HG03342 (cell line): ENCODE results near the gene PCED1A.

Experiments
- ATAC-seq: cut with Tn5 transposase; IDR thresholded peaks from one replicate; pipeline ENCODE4 v1.9.1; 2021; ENCODE audit warnings: mild to moderate bottlenecking, moderate library complexity; ENCODE audit not compliant: unreplicated experiment

PCED1A gene, protein sequence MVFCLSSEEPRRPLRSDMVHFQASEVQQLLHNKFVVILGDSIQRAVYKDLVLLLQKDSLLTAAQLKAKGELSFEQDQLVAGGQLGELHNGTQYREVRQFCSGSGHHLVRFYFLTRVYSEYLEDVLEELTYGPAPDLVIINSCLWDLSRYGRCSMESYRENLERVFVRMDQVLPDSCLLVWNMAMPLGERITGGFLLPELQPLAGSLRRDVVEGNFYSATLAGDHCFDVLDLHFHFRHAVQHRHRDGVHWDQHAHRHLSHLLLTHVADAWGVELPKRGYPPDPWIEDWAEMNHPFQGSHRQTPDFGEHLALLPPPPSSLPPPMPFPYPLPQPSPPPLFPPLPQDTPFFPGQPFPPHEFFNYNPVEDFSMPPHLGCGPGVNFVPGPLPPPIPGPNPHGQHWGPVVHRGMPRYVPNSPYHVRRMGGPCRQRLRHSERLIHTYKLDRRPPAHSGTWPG

DNA sequence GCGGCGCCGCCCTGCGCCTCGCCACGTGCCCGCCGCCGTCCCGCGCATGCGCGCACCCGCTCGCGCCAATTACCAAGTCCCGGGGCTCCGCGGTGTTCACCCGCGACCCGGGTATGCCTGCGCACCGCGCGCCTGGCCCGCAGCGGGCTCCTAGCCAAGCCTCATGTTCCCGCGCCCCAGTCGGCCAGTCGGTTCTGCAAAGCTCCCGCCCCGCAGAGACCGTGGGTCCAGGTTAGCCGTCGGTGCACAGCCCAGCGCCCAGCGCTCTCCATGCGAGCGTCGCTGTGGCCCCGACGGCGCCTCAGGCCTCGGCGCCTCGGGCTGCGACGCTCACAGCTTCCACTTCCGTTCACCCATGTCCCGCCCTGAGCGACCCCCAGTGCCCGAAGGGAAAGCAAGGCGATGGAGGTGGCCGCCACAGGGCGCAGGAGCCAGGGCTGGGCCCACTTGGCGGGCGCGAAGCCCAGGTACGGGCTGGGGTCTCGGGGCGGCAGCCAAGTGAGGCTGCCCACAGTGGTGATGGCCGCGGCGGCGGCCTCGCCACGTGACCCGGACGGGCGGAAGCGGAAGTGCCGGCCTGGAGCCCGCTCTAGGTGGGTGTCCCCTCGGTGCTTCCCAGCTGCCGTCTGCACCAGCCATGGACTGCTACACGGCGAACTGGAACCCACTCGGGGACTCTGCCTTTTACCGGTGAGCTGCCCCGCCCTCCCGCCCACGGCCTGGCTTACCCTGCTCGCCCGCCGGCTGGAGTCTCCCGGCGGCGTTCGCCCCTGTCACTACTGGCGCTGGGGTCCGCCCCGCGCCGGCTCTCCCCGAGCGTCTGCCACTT, at the start of gene PCED1A, which contains the start of gene VPS16:
Gene PCED1A (minus strand): TSS at position 518 of the 829 bp plus-strand sequence. CDS start 743 bp downstream, outside the sequence.
Gene VPS16 (plus strand): TSS at position 608 of the 829 bp plus-strand sequence. CDS start 30 bp downstream, at position 638.
- peak; percentile 92 for ATAC-seq

DNA sequence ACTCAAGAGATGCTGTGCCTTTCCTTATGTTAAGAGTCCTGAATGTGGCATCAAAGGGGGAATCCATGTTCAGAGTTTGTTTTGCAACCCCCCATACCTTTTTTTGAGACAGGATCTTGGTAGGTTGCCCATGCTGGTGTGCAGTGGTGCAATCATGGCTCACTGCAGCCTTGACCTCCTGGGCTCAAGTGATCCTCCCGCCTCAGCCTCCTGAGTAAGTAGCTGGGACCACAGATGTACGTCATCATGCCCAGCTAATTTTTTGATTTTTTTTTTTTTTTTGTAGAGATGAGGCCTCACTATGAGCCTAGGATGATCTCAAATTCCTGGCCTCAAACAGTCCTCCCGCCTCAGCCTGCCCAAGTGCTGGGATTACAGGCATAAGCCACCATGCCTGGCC, 49.3 kb upstream of the PCED1A start:
- no peak for ATAC-seq

DNA sequence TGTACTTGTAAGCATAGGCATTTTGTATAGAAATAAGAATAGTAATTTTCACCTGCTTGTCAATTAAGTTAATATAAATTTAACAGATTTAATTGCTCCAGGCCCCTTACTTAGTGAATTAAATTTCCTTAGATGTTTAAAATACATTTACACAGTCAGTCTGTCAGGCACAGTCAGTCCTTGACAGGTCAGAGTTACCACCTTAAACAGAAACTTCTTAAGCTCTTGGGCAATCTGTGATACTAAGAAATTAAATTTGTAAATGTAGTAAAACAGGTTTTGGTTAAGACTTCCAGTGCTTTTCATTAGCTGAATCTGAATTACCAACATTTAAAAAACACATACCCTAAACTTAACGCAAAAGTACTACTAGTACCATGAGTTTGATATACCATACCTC, 48.8 kb upstream of the PCED1A start:
- ATAC-seq, result no peak

DNA sequence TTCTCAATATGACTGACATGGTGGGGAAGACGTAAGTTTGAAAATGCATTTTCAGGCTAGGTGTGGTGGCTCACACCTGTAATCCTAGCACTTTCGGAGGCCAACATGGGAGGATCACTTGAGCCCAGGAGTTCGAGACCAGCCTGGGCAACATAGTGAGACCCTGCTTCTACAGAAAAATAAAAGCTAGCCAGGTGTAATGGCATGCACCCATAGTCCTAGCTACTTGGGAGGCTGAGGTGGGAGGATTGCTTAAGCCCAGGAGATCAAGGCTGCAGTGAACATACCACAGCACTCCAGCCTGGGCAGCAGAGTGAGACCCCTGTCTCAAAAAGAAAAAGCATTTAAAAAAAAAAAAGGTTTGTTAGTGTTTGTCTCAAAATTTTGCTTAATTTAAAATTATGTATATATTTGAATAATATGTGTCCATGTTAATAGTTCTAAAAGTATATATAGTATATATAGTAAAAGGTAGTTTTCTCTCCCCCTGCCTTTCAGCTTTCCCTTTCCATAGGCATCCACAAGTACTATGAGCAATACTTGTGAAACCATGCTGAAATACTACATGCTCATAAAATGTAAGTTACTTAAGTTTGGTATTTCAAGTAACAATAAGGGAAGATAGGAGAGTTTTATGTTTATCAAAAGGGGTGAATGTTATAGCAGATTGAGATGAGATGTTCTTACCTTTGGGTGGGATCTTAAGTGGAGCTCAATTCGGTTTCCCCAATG, 47.9 kb upstream of the PCED1A start:
- no peak for ATAC-seq

DNA sequence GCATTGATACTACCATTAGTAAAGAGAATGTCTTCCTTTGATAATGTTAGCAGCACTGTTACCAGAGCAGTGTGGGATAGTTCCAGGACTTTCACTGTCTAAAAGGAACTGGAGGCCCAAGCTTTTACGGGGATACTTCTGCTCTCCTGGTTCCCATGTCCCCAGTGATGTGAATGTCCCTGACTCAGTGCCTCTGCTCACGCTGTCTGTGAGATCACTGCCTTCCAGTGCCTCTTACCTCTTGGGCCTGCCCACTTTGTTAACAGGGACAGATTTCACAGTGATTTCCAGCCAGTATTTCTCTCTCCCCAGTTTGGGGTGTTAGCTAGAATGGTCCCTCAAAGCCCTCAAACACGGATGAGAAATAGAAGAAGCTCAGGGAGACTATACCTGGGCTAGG, 47.3 kb upstream of the PCED1A start:
- no peak for ATAC-seq

DNA sequence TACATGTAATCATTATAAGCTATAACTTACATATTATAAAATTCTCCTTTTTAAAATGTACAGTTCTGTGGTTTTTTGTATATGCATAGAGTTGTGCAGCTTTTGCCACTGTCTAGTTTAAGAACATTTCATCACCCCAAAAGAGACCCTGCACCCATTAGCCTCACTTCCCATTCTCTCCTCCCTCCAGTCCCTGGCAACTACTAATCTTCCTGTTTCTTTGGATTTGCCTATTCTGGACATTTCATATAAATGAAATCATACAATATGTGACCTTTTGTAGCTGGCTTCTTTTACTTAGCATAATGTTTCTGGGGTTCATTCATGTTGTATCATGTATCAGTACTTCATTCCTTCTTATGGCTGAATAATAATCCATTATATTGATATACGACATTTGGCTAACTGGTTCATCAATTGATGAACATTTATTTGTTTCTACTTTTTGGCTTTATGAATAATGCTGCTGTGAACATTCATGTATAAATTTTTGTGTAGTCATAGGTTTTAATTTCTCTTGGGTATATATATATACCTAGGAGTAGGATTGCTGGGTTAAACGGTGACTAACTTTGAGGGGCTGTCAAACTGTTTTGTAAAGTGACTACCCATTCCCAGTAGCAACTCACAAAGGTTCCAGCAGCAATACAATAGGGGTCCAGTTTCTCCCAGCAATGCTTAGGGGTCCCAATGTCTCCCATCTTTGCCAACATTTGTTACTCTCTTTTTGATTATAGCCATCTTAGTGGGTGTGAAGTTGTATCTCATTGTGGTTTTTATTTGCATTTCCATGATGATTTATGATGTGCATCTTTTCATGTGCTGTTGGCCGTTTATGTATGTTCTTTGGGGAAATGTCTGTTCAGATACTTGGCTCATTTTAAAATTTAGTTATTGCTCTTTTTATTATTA, 43.5 kb upstream of the PCED1A start:
- ATAC-seq, result no peak

DNA sequence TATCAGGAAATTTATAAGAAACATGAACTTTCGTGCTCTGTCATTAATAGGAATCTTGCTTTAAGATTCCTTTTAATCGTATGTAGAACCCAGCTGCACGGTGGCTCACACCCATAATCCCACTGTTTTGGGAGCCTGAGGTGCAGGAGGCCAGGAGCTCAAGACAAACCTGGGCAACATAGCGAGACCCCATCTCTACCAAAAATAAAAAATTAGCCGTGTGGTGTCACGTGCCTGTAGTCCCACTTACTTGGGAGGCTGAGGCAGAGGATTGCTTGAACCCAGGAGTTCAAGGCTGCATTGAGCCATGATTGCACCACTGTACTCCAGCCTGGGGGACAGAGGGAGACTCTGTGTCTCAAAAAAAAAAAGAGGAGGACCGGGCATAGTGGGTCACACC, 40.2 kb upstream of the PCED1A start:
- no peak for ATAC-seq

DNA sequence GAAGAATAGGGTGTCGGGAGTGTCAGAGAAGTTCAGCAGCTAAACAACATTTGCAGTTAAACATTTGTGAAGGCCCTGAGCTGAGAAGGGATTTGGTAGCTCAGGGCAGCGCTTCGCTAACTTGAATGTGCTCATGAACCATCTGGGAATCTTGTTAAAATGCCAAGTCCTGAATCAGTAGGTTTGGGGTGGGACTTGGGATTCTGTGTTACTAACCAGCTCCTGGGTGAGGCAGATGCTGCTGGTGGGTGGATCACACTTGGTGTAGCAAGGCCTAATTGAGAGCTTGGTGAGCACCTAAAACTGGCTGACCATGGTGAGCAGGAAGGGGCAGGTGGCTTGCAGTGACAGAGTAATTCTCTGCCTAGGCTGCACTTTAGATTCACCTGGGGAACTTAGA, 38.7 kb upstream of the PCED1A start:
- ATAC-seq, result no peak

DNA sequence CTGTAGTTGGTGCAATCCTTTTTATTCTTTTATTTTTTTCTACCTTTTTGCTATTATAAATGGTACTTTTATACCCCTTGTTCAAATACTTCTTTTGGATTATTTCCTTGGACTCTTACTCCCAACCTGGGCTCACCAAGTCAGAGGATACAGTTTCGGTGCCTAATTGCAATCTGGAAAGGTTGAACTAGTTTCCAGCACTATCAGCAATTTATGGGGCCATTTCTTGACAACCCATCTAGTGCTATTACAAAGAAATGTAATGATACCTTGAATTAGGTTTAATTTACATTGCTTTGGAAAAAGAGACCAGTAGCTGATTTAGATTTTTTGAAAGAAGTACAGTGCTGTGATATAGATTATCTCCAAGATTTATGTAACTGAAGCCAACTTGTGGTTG, 38.1 kb upstream of the PCED1A start:
- no peak for ATAC-seq

DNA sequence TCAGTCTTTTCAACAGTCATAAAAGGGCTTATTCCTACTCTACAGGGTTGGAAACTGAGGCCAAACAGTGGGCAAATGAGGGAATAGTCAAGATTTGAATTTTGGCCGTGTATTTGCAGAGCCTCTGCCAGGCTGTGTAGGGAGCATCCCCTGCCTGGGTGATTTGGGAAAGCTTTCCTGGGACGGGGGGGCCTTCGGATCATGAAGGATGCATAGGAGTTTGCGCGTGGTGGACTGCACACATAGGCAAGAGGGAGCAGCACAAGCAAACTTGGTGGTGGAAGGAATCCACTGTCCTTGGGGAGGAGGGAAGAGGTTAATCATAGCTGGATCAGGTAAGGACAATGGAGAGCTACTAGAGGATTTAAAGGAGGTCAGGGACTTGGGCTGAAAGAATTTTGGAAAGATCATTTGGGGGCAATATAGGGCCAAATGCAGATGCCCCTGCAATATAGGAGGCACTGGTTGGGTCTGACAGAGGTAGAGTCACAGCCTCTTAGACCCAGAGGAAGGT, 35.3 kb upstream of the PCED1A start:
- ATAC-seq, result no peak

DNA sequence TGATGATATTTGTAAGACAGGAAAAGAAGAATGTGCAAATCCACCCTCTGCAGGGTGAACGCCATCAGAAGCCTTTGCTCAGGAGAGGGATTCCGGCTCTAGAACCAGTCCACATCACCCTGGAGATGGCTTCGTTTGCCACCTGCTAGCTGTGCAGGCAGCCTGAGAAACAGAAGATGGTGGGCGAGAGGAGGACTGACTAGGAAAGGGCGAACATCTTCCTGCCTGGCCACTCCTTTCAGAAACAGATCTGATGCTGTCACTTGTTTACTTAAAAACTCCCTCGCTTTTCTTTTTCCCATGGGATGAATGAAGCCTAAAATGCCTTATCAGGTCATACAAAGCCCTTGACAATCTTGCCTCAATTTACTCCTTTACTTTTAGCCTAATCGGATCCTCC, 34.0 kb upstream of the PCED1A start:
- ATAC-seq, result no peak

DNA sequence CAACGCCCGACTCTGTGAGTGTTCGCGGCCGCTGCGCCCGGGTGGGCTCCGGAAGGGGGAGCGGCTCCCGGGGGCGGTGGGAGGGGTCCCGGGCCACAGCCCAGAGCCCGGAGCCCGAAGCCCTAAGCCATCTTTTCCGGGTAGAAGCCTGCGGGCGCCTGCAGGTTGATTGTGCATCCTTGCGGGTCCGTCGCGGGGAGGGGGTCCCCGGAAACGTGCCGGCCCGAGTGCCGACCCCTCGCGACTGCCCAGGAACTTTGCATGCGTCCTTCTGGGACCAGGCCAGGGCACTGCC, 33.2 kb upstream of the PCED1A start:
- ATAC-seq, result peak; percentile 36

DNA sequence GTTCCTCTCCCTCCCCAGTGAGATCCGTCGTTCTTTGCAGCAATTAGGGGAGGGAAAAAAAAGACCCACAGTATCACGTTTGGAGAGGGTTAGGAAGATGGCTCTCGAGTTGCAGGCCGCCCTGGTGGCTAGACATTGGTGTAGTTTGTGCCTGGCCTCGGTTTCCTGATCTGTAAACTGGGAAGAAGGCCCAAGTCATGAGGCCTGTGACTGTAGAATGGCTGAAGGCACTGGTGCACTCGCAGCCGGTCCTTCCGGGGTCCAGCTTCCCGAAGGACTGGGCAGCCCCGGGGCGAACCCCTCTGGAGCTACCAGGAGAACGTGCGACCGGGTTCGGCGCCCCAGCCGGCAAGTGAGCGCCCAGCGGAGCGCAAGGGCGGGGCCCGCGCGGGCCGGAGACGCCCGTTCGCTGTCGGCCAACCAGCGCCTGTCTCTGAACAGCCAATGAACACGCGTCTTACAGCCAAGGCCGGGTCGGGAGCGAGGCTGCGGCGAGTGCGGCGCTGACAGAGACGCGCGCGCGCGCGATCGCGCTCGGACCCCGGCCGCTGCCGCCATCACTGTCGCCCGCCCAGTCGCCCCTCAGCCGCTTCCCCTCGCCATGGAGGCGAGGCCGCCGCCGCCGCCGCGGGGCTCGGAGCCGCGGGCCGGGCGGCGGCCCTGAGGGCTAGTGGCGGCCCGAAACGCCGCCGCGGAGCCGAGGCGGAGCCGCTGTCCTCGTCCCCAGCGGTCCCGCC, 32.7 kb upstream of the PCED1A start, which contains the start of gene PTPRA:
Gene PTPRA (plus strand): TSS at position 472 of the 737 bp plus-strand sequence. CDS start 90,797 bp downstream, outside the sequence.
- peak; percentile 91 for ATAC-seq

DNA sequence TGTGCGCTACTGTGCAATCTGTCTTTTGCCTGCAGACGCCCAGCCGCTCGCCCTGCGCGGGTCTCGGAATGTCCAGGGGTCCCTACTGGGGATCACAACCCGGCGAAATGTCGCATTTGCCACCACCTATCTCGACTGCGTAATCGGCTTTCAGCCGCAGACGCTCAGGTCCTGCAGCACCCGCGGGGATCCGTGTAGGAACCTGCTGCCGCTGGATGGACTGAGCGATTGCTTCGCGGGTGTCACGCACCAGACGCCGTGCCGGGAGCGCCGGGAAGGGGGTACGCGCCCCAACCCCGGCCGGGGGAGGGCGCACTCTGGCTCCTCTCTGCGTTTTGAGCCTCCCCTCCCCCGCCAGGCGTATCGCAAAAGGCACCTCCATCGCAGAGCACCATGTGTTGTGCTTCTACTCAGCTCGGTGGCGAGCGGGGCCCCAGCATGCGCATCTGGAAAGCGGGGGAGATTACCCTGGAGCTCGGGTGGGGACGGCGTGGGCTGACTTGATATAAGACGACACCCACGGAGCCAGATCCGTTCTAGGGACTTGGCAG, 32.1 kb upstream of the PCED1A start:
- ATAC-seq, result no peak

DNA sequence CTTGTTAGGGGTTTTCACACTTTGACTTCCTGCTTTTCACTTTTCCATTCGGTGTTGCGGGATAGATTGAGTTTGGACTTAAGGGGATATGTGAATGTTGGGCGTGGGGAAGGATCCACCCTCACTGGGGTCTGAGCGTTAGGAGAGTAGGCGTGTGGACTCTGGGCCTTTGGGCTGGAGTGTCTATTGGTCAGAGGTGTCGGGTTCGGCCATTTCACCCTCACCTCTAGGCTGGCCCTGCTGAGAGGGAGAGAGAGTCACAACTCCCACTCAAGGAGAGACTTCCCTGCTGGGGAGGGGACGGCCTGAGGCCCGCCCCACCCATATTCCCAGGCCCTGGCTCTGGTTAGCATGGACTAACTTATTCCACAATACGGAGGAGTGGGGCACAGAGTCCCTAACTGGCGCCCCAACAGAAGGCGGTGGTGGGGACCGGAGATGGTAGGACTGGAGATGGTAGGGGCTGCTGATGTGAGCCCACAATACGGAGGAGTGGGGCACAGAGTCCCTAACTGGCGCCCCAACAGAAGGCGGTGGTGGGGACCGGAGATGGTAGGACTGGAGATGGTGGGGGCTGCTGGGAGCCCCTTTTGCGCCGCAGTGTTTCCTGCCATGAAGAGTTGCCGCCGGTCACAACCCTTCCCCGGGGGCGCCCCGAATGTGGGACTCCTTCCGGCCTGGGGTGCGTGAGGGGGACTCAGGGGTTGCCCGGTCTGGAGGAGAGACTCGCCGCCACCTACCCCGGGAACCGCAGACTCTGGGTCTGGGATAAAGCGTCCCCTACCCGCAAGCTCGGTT, 31.4 kb upstream of the PCED1A start:
- no peak for ATAC-seq

DNA sequence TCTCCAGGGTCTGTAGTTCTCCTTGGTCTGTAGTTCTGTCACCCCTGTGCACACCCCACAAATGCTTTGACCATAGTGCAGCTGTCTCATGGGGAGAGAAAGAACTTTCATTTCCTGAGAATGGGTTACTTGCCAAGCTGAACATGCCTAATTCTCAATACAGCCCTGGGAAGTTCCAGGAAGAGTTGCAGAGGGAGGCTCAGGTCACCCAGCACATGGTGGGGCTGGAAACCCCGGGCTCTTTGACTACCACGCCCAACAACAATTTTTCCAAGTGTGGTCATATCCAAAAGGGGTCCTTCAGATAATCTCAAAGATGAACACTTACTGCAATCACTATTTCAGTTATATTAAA, 30.6 kb upstream of the PCED1A start:
- no peak for ATAC-seq

DNA sequence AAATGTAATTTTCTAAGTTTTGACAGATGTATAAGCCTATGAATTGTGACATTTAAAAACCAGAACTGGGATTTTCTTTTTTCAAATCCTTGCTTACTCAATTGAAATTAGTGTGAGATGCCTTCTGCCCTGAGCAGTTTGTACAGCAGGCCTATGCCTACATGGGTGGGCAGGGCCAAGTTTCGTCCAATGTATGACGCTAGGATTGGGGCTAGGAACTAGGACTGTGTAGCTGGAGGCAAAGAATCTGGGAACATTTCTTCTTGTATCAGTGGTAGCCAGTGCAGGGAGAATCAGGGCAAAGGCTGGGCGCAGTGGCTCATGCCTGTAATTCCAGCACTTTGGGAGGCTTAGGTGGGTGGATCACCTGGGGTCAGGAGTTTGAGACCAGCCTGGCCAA, 28.9 kb upstream of the PCED1A start:
- no peak for ATAC-seq
